Lower lobe of right lung (tissue), 2 donors: ENCODE measurements around the gene HOTAIR. TPM values are rescaled to one million over a fixed set of nuclear protein-coding genes. Genes with fewer than 3 reads are reported as not detected.

Experiments used
- ATAC-seq, 2 donors: fragments of 200-7000 bp; cut with Tn5 transposase; one replicate each; pipeline ENCODE4 v1.9.1; 2020 to 2022; ENCODE audit warnings: mild to moderate bottlenecking in 2 of 2, moderate library complexity in 2 of 2
- DNase-seq: peaks from one replicate; pipeline ENCODE4 v3.0.0-alpha.2; 2020
- H3K27ac ChIP-seq: fragments of 200-600 bp; one replicate; pipeline ENCODE4 v1.8.0; 2022
- H3K27me3 ChIP-seq: fragments of 200-600 bp; one replicate; pipeline ENCODE4 v1.8.0; 2022; ENCODE audit warnings: low read depth
- H3K36me3 ChIP-seq: fragments of 200-600 bp; one replicate; pipeline ENCODE4 v1.8.0; 2022; ENCODE audit warnings: mild to moderate bottlenecking
- H3K4me1 ChIP-seq: fragments of 200-600 bp; one replicate; pipeline ENCODE4 v1.8.0; 2022
- H3K4me3 ChIP-seq: fragments of 200-600 bp; one replicate; pipeline ENCODE4 v1.8.0; 2022; ENCODE audit warnings: mild to moderate bottlenecking
- H3K9me3 ChIP-seq: fragments of 200-600 bp; one replicate; pipeline ENCODE4 v1.8.0; 2022
- intact Hi-C: fragments of 100-400 bp; cut with DNase I; formaldehyde crosslinking; loops from one replicate; pipeline ENCODE4 v1.11.0; 2022
- total RNA-seq: library from RNA; stranded (reverse); fragmentation: NEBNext Ultra II Directional; extraction: Animal tissue kit (Norgen Biotek cat#: 25700); gene quantifications from one replicate; pipeline ENCODE4 v1.2.1, GENCODE V29; 2021
- TF ChIP-seq, protein P1 (sequence below): fragments of 200-600 bp; IDR thresholded peaks from one replicate; pipeline ENCODE4 v1.8.0; 2022; ENCODE audit warnings: antibody characterized with exemption, mild to moderate bottlenecking
- donor health status: DM: no; HTN: yes; CAD: no; lungs with severe emphysema.

The HOTAIR gene
- total RNA-seq, 1 donor from 2014 or later: not detected

DNA sequence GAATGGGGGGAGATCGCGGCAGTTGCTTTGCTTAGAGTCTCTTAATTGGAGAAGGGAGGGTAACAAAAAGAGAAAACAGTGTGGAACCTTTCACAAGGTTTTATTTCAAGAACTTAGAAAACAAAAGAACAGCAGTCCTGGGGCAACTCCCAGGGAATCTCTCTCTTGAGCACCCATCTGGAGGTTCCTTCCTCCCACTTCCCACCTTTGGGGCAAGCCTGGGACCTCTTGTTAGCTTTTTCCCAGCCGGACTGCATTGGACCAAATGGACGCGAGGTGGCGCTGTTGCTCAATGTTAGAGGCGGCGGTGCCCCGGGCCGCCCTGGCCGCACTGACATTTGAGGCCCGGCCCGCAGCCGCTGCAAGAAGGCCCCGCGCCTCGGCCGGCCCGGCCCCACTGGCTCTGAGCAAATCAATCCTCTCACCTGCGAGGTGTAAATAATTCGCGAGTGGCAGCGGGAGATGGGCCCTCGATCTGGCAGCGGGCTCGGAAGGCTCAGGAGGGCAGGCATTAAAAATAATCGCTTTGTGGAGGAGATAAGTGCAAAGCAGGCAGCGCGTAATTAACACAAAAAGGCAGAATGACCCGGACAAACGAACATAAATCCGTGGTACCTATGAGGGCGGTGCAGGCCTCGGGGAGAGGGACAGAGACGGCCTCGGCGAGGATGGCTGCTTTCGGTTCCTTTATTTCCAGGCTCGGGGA, 31.3 kb upstream of the HOTAIR start:
- DNase-seq (peak; percentile 92), ATAC-seq (peak; percentile 90 to 92)
- no peaks in the 10 kb centered on the region for H3K36me3 ChIP-seq
- TF ChIP-seq, protein P1, sequence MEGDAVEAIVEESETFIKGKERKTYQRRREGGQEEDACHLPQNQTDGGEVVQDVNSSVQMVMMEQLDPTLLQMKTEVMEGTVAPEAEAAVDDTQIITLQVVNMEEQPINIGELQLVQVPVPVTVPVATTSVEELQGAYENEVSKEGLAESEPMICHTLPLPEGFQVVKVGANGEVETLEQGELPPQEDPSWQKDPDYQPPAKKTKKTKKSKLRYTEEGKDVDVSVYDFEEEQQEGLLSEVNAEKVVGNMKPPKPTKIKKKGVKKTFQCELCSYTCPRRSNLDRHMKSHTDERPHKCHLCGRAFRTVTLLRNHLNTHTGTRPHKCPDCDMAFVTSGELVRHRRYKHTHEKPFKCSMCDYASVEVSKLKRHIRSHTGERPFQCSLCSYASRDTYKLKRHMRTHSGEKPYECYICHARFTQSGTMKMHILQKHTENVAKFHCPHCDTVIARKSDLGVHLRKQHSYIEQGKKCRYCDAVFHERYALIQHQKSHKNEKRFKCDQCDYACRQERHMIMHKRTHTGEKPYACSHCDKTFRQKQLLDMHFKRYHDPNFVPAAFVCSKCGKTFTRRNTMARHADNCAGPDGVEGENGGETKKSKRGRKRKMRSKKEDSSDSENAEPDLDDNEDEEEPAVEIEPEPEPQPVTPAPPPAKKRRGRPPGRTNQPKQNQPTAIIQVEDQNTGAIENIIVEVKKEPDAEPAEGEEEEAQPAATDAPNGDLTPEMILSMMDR: peak; percentile 94
- intact Hi-C loops: no loop called here
- H3K9me3 ChIP-seq: no peaks in the 10 kb centered on the region
- peaks cover 25% of the 10 kb centered on the region for H3K4me1 ChIP-seq
- H3K4me3 ChIP-seq: peak overlapping the region; percentile 44
- peaks cover 96% of the 10 kb centered on the region for H3K27me3 ChIP-seq
- H3K27ac ChIP-seq: no peak overlapping the region

DNA sequence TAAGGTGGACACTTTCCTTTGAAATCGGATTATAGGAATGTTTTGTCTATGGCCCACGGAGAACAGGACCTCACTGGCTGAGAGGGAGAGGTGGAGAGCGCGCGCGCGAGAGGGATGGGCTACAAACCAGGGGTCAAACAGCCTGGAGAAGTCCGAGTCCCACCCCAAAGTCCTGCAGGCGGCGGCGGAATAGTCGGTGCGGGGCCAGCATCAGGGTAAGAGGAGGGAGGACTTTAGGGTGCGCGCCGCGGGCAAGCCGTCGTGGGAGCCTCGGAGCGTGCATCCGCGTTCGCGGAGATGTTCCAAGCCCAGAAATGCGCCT, 30.7 kb upstream of the HOTAIR start:
- no peak overlapping the region for H3K27ac ChIP-seq
- no peak for DNase-seq
- intact Hi-C loops: no loop called here
- no peak overlapping the region for H3K4me3 ChIP-seq
- H3K27me3 ChIP-seq: peaks cover 96% of the 10 kb centered on the region
- TF ChIP-seq, protein P1: no peak
- H3K4me1 ChIP-seq: peaks cover 25% of the 10 kb centered on the region
- no peaks in the 10 kb centered on the region for H3K9me3 ChIP-seq
- H3K36me3 ChIP-seq: no peaks in the 10 kb centered on the region
- no peak for ATAC-seq

- Histone ChIP-seq H3K27me3 (peaks cover 96% of the 10 kb centered on the region), H3K9me3 (no peaks in the 10 kb centered on the region), H3K27ac (no peak overlapping the region), H3K4me1 (peaks cover 29% of the 10 kb centered on the region), H3K4me3 (no peak overlapping the region), H3K36me3 (no peaks in the 10 kb centered on the region)
- TF ChIP-seq, protein P1: no peak
- DNase-seq (no peak), ATAC-seq (peak in 1 of 2 donors; percentile 4)
- intact Hi-C loops: loop anchor here (5.0 kb wide), 1 partner anchor 202 kb away; no protein-coding TSS in a partner anchor
Observed at GRCh38 chr12:54004841-54005530, 30.2 kb upstream of the HOTAIR start.

DNA sequence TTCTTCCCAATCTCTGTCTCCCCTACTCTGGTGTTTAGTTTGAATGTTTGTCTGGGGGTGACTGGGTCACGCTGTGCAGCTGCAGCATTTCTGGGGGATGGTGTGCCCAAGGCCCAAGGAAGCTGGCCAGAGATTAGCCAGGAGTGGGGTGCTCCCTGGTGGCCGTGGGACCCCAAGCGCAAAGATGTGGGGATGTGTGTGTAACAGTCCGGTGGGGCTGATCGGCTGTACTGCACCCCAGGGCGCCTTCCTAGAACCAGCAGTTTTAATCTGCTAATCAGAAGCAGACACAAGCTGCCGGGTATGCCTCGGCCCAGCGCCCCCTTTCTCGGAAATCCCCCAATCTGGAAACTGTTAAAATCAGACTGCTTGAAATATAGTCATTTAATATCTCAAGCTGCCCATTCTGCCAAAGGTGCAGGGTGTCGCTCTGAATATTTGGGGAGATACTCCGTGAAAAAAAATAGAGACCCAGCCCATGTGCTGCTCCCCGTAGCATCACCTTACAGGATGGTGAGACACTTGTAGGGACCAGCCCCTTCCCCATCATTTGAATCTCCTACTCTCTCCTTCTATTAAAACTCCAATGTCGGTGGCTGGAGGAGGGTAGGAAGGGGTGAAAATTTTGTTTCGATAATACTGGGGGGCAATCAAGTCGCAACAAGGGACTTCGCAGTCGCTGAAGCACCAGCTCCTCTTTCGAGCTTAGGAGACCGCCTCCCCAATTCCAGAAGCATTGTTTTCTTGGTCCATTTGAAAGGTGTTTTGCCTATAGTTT, 29.5 kb upstream of the HOTAIR start:
- Histone ChIP-seq H3K4me3 (no peak overlapping the region), H3K9me3 (no peaks in the 10 kb centered on the region), H3K27me3 (peaks cover 96% of the 10 kb centered on the region), H3K27ac (no peak overlapping the region), H3K36me3 (no peaks in the 10 kb centered on the region), H3K4me1 (peaks cover 31% of the 10 kb centered on the region)
- no peak for DNase-seq
- no peak for ATAC-seq
- intact Hi-C loops: loop anchor here (5.0 kb wide), 1 partner anchor 203 kb away; no protein-coding TSS in a partner anchor
- TF ChIP-seq, protein P1: no peak

GRCh38 chr12:54003625-54004024, 28.9 kb upstream of the HOTAIR start:
- H3K27ac ChIP-seq: no peak overlapping the region
- H3K36me3 ChIP-seq: no peaks in the 10 kb centered on the region
- intact Hi-C loops: loop anchor here (5.0 kb wide), 1 partner anchor 204 kb away; no protein-coding TSS in a partner anchor
- peaks cover 28% of the 10 kb centered on the region for H3K4me1 ChIP-seq
- H3K27me3 ChIP-seq: peaks cover 99% of the 10 kb centered on the region
- TF ChIP-seq, protein P1: no peak
- DNase-seq: no peak
- no peak for ATAC-seq
- H3K9me3 ChIP-seq: no peaks in the 10 kb centered on the region
- H3K4me3 ChIP-seq: no peak overlapping the region
